ENCODE measurements around the gene APOB. TPM values are rescaled to one million over a fixed set of nuclear protein-coding genes. Genes with fewer than 3 reads are reported as not detected.

APOB gene
- total and polyA plus RNA-seq, 2 of the 13 experiments (the other 11 are each of a cell fraction or from before 2014, with no cell fraction given) = 1,569 to 2,515 TPM

GRCh38 chr2:21008014-21008789, 35.7 kb downstream of the APOB start (continued):
- TF ChIP-seq MLXIP (CRISPR knock-in tag; IDR thresholded peaks at IDR 0.05; ENCODE audit: borderline replicate concordance) (no peak), ZNF839 (CRISPR knock-in tag; IDR thresholded peaks at IDR 0.05; ENCODE audit: borderline replicate concordance) (no peak), MAFK (conservative IDR thresholded peaks at IDR 0.05 in 1 of 2, IDR thresholded peaks at IDR 0.05 in 1 of 2; ENCODE audit: low read length in 2 of 2) (no peak), KLF6 (CRISPR knock-in tag; IDR thresholded peaks at IDR 0.05) (no peak), ZNF547 (CRISPR knock-in tag; IDR thresholded peaks at IDR 0.05) (no peak), ZNF232 (CRISPR knock-in tag; IDR thresholded peaks at IDR 0.05; ENCODE audit: borderline replicate concordance) (no peak; the same call in 1 of the 2 replicates), RXRB (CRISPR knock-in tag; IDR thresholded peaks at IDR 0.05; ENCODE audit: borderline replicate concordance) (no peak; the same call in 1 of the 2 replicates), ZNF878 (CRISPR knock-in tag; IDR thresholded peaks at IDR 0.05) (no peak; the same call in 1 of the 2 replicates), E2F2 (CRISPR knock-in tag; IDR thresholded peaks at IDR 0.05; ENCODE audit: borderline replicate concordance) (no peak), AGO1 (IDR thresholded peaks at IDR 0.05; ENCODE audit: low read depth, low read length, poor library complexity, severe bottlenecking) (no peak), ZBTB40 (IDR thresholded peaks at IDR 0.05) (no peak), ZBTB40 (CRISPR knock-in tag; IDR thresholded peaks at IDR 0.05) (no peak), ZNF101 (CRISPR knock-in tag; IDR thresholded peaks at IDR 0.05; ENCODE audit: borderline replicate concordance, low read depth) (0 out of 2 replicates have a peak, but pooled peaks have one; percentile 35), SMAD9 (CRISPR knock-in tag; IDR thresholded peaks at IDR 0.05) (no peak), JUND (CRISPR knock-in tag; IDR thresholded peaks at IDR 0.05) (peak; percentile 8; the same call in 1 of the 2 replicates), ZNF737 (CRISPR knock-in tag; IDR thresholded peaks at IDR 0.05; ENCODE audit: borderline replicate concordance) (no peak)

All from HepG2 (cell line).